HCT116 (cell line): ENCODE results near the gene SETX. TPM values are rescaled to one million over a fixed set of nuclear protein-coding genes. Genes with fewer than 3 reads are reported as not detected.

ENCODE experiments used
- ATAC-seq: fragments of 200-7000 bp; cut with Tn5 transposase; 2 replicates; pipeline ENCODE4 v1.9.1; 2020; ENCODE audit warnings: mild to moderate bottlenecking, moderate library complexity
- BruUV-seq: library from RNA; stranded (reverse); fragments of 400-500 nt; replicated peaks from 2 replicates; lab custom pipeline; 2021; lab: Mats Ljungman, UMichigan
- CTCF ChIA-PET: fragments of 300-600 bp; sonication (Branson Sonifier 250); formaldehyde crosslinking; loops from one replicate; lab custom pipeline; 2021; ENCODE audit warnings: antibody characterized with exemption; lab: Charles Lee
- POLR2A ChIA-PET: fragments of 300-600, 350-600 bp; sonication (Branson Sonifier 250); formaldehyde crosslinking; loops from one replicate; lab custom pipeline; 2021; ENCODE audit warnings: antibody characterized with exemption; lab: Charles Lee
- RAD21 ChIA-PET, 2 experiments: fragments of 300-600 bp; sonication (Branson Sonifier 250); formaldehyde crosslinking; loops; one replicate each; lab custom pipeline; 2023; ENCODE audit warnings: low total read pairs in 2 of 2; ENCODE audit not compliant: uncharacterized antibody in 2 of 2, unreplicated experiment in 2 of 2, low non-redundant PET in 1 of 2; lab: Charles Lee
- DNase-seq: peaks from one replicate; pipeline ENCODE4 v3.0.0-alpha.2; 2010; ENCODE audit warnings: low read depth, low spot score
- H2AFZ ChIP-seq: fragments of 200-600 bp; shearing (Covaris generic), sonication (generic); 2 replicates; pipeline ENCODE4 v1.6.1; 2017; ENCODE audit warnings: low read depth, mixed run types, mixed read lengths, antibody characterized with exemption, low read length; ENCODE audit not compliant: poor library complexity, severe bottlenecking
- H3K27ac ChIP-seq: 2 replicates; pipeline ENCODE4 v1.5.1; 2012; ENCODE audit warnings: low read depth, low read length
- H3K27me3 ChIP-seq: fragments of 200-600 bp; sonication (generic); 2 replicates; pipeline ENCODE4 v1.6.1; 2016; ENCODE audit warnings: mixed run types, low read length, mixed read lengths; ENCODE audit not compliant: insufficient read depth
- H3K36me3 ChIP-seq, 2 experiments: fragments of 200-500 bp in 1 of 2; fragments of 200-600 bp in 1 of 2; sonication (Bioruptor generic) in 1 of 2; sonication (generic) in 1 of 2; 2 replicates each; pipeline versions ENCODE4 v1.5.1 to v1.6.1; 2014 to 2016; ENCODE audit warnings: low read length in 2 of 2, inconsistent platforms in 1 of 2, mixed read lengths in 1 of 2, mixed run types in 1 of 2; ENCODE audit not compliant: insufficient read depth in 2 of 2, control insufficient read depth in 1 of 2
- H3K4me1 ChIP-seq, 2 experiments: fragments of 200-600 bp in 1 of 2; sonication (generic) in 1 of 2; 2 replicates each; pipeline versions ENCODE4 v1.5.1 to v1.6.1; 2012 to 2017; ENCODE audit warnings: low read length in 2 of 2, inconsistent platforms in 1 of 2, mild to moderate bottlenecking in 1 of 2, mixed read lengths in 1 of 2, mixed run types in 1 of 2, moderate library complexity in 1 of 2; ENCODE audit not compliant: insufficient read depth in 2 of 2, control insufficient read depth in 1 of 2
- H3K4me2 ChIP-seq: fragments of 200-600 bp; sonication (generic); 2 replicates; pipeline ENCODE4 v1.6.1; 2017; ENCODE audit warnings: mixed run types, low read length, mixed read lengths
- H3K4me3 ChIP-seq, 2 experiments: fragments of 200-600 bp in 1 of 2; sonication (generic) in 1 of 2; replicated peaks in 1 of 2; 2 replicates each; pipeline ENCODE4 v1.5.1; 2011 to 2016; ENCODE audit warnings: low read length in 2 of 2, control low read depth in 1 of 2, low read depth in 1 of 2, mild to moderate bottlenecking in 1 of 2, mixed read lengths in 1 of 2, mixed run types in 1 of 2
- H3K79me2 ChIP-seq: fragments of 200-600 bp; sonication (generic); 2 replicates; pipeline ENCODE4 v1.6.1; 2017; ENCODE audit warnings: mild to moderate bottlenecking, mixed run types, low read length, moderate library complexity, mixed read lengths; ENCODE audit not compliant: insufficient read depth
- H3K9ac ChIP-seq: fragments of 200-600 bp; sonication (generic); 2 replicates; pipeline ENCODE4 v1.6.1; 2016; ENCODE audit warnings: low read length, mixed read lengths
- H3K9me2 ChIP-seq: fragments of 200-600 bp; sonication (generic), shearing (Covaris generic); 2 replicates; pipeline ENCODE4 v1.6.1; 2017; ENCODE audit warnings: mixed run types, mild to moderate bottlenecking, moderate library complexity; ENCODE audit not compliant: insufficient read depth
- H3K9me3 ChIP-seq, 2 experiments: fragments of 200-500 bp in 1 of 2; fragments of 200-600 bp in 1 of 2; sonication (Bioruptor generic) in 1 of 2; sonication (generic) in 1 of 2; 2 replicates each; pipeline ENCODE4 v1.6.1; 2014 to 2017; ENCODE audit warnings: low read length in 2 of 2, mixed read lengths in 2 of 2, inconsistent platforms in 1 of 2, low read depth in 1 of 2, mild to moderate bottlenecking in 1 of 2, mixed run types in 1 of 2, moderate library complexity in 1 of 2; ENCODE audit not compliant: control insufficient read depth in 1 of 2, insufficient read depth in 1 of 2
- H4K20me1 ChIP-seq: fragments of 200-600 bp; sonication (generic), shearing (Covaris generic); 2 replicates; pipeline ENCODE4 v1.6.1; 2017; ENCODE audit warnings: mixed run types, mild to moderate bottlenecking, moderate library complexity; ENCODE audit not compliant: insufficient read depth
- CBX3 ChIP-seq: IDR thresholded peaks from 2 replicates; pipeline ENCODE4 v1.6.1; 2012; ENCODE audit warnings: low read depth
- CEBPB ChIP-seq: IDR thresholded peaks from 2 replicates; pipeline ENCODE4 v1.6.1; 2012; ENCODE audit warnings: low read depth
- EGR1 ChIP-seq: IDR thresholded peaks from 2 replicates; pipeline ENCODE4 v1.6.1; 2012; ENCODE audit warnings: low read depth
- ELF1 ChIP-seq: IDR thresholded peaks from 2 replicates; pipeline ENCODE4 v1.6.1; 2012; ENCODE audit warnings: low read depth, borderline replicate concordance
- EZH2 ChIP-seq: fragments of 200-600 bp; sonication (generic); IDR thresholded peaks from 2 replicates; pipeline ENCODE4 v1.6.1; 2017; ENCODE audit warnings: antibody characterized with exemption, mixed run types
- EZH2phosphoT487 ChIP-seq: fragments of 200-600 bp; IDR thresholded peaks from 2 replicates; pipeline ENCODE4 v1.6.1; 2018; ENCODE audit warnings: antibody characterized with exemption, borderline replicate concordance
- FOSL1 ChIP-seq: IDR thresholded peaks from 2 replicates; pipeline ENCODE4 v1.6.1; 2012; ENCODE audit warnings: low read depth
- SIN3A ChIP-seq: IDR thresholded peaks from 2 replicates; pipeline ENCODE4 v1.6.1; 2012; ENCODE audit warnings: low read depth
- SP1 ChIP-seq: IDR thresholded peaks from 2 replicates; pipeline ENCODE4 v1.6.1; 2012; ENCODE audit warnings: low read depth
- TCF7L2 ChIP-seq: IDR thresholded peaks from 2 replicates; pipeline ENCODE4 v1.7.0; 2011; ENCODE audit warnings: borderline replicate concordance, inconsistent platforms; ENCODE audit not compliant: insufficient read depth, insufficient read length; ENCODE audit errors: extremely low read depth
- YY1 ChIP-seq: IDR thresholded peaks from 2 replicates; pipeline ENCODE4 v1.6.1; 2011; ENCODE audit warnings: low read length, low read depth, moderate library complexity, mild to moderate bottlenecking; ENCODE audit not compliant: insufficient replicate concordance; ENCODE audit errors: extremely low read depth
- ZBTB33 ChIP-seq: IDR thresholded peaks from 2 replicates; pipeline ENCODE4 v1.6.1; 2011; ENCODE audit warnings: mild to moderate bottlenecking, low read length, moderate library complexity; ENCODE audit not compliant: insufficient replicate concordance; ENCODE audit errors: extremely low read depth
- intact Hi-C: fragments of 100-400 bp; cut with micrococcal nuclease; formaldehyde crosslinking; loops from 2 replicates; pipeline ENCODE4 v1.10.0; 2022
- total RNA-seq: library from RNA; stranded (reverse); gene quantifications from one replicate; pipeline ENCODE4 v1.2.1, GENCODE V29; 2021; ENCODE audit not compliant: unreplicated experiment
- TF ChIP-seq, protein P1 (sequence below), 3 experiments: fragments of 200-600 bp in 1 of 3; sonication (generic) in 1 of 3; IDR thresholded peaks in 2 of 3; conservative IDR thresholded peaks in 1 of 3; 2 replicates each; pipeline ENCODE4 v1.5.1; 2012 to 2017; ENCODE audit warnings: low read depth in 2 of 3, low read length in 2 of 3, antibody characterized with exemption in 1 of 3, borderline replicate concordance in 1 of 3, control low read depth in 1 of 3, mild to moderate bottlenecking in 1 of 3, mixed read lengths in 1 of 3, mixed run types in 1 of 3, moderate library complexity in 1 of 3; ENCODE audit not compliant: insufficient read depth in 1 of 3
- TF ChIP-seq, protein P2 (sequence below): IDR thresholded peaks from 2 replicates; pipeline ENCODE4 v1.6.1; 2012; ENCODE audit warnings: low read depth

SETX gene
- total RNA-seq, 1 experiment from 2014 or later = 38.5 TPM

- H3K4me1 ChIP-seq = peaks cover 6 to 14% of the 10 kb centered on the region in 2 experiments
- no peak for TF ChIP-seq ELF1
- TF ChIP-seq YY1 = no peak
- TF ChIP-seq CEBPB = no peak
- TF ChIP-seq, protein P1, sequence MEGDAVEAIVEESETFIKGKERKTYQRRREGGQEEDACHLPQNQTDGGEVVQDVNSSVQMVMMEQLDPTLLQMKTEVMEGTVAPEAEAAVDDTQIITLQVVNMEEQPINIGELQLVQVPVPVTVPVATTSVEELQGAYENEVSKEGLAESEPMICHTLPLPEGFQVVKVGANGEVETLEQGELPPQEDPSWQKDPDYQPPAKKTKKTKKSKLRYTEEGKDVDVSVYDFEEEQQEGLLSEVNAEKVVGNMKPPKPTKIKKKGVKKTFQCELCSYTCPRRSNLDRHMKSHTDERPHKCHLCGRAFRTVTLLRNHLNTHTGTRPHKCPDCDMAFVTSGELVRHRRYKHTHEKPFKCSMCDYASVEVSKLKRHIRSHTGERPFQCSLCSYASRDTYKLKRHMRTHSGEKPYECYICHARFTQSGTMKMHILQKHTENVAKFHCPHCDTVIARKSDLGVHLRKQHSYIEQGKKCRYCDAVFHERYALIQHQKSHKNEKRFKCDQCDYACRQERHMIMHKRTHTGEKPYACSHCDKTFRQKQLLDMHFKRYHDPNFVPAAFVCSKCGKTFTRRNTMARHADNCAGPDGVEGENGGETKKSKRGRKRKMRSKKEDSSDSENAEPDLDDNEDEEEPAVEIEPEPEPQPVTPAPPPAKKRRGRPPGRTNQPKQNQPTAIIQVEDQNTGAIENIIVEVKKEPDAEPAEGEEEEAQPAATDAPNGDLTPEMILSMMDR (IDR thresholded peaks at IDR 0.05 in 2 of 3, conservative IDR thresholded peaks at IDR 0.05 in 1 of 3; ENCODE audit: borderline replicate concordance in 1 of 3, insufficient read depth in 1 of 3, low read depth in 2 of 3, low read length in 2 of 3) = no peak
- no peak for TF ChIP-seq FOSL1
- TF ChIP-seq, protein P2, sequence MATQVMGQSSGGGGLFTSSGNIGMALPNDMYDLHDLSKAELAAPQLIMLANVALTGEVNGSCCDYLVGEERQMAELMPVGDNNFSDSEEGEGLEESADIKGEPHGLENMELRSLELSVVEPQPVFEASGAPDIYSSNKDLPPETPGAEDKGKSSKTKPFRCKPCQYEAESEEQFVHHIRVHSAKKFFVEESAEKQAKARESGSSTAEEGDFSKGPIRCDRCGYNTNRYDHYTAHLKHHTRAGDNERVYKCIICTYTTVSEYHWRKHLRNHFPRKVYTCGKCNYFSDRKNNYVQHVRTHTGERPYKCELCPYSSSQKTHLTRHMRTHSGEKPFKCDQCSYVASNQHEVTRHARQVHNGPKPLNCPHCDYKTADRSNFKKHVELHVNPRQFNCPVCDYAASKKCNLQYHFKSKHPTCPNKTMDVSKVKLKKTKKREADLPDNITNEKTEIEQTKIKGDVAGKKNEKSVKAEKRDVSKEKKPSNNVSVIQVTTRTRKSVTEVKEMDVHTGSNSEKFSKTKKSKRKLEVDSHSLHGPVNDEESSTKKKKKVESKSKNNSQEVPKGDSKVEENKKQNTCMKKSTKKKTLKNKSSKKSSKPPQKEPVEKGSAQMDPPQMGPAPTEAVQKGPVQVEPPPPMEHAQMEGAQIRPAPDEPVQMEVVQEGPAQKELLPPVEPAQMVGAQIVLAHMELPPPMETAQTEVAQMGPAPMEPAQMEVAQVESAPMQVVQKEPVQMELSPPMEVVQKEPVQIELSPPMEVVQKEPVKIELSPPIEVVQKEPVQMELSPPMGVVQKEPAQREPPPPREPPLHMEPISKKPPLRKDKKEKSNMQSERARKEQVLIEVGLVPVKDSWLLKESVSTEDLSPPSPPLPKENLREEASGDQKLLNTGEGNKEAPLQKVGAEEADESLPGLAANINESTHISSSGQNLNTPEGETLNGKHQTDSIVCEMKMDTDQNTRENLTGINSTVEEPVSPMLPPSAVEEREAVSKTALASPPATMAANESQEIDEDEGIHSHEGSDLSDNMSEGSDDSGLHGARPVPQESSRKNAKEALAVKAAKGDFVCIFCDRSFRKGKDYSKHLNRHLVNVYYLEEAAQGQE = no peak
- TF ChIP-seq SP1 = no peak
- no peak for TF ChIP-seq SIN3A
- no peak for TF ChIP-seq CBX3
- no peak for TF ChIP-seq EGR1
- TF ChIP-seq TCF7L2 = no peak
- TF ChIP-seq ZBTB33 = no peak
- no peak for TF ChIP-seq EZH2phosphoT487
- no peak for TF ChIP-seq EZH2
- ATAC-seq = no peak
- intact Hi-C loops = no loop called here
- no TSS peak for BruUV-seq
- no peak overlapping the region for H3K9ac ChIP-seq
- no peak overlapping the region for H3K4me2 ChIP-seq
- no peak overlapping the region for H3K27ac ChIP-seq
- H3K27me3 ChIP-seq = no peaks in the 10 kb centered on the region
- ChIA-PET CTCF (interaction anchor here (7.5 kb wide), 1 partner anchor 63 kb away, joined by 154 read pairs; no protein-coding TSS in a partner anchor), POLR2A (no interaction called here), RAD21 (no interaction called here)
- no peaks in the 10 kb centered on the region for H3K9me2 ChIP-seq
- no peak overlapping the region for H2AFZ ChIP-seq
- H3K79me2 ChIP-seq = no peaks in the 10 kb centered on the region
- H3K36me3 ChIP-seq = no peaks in the 10 kb centered on the region
- no peaks in the 10 kb centered on the region for H4K20me1 ChIP-seq
- no peak for DNase-seq
- H3K4me3 ChIP-seq = no peak overlapping the region
- no peaks in the 10 kb centered on the region for H3K9me3 ChIP-seq
Observed at GRCh38 chr9:132233138-132233537, 121.6 kb downstream of the SETX start.
